ENCODE results near the gene KRTAP1-4. TPM values are rescaled to one million over a fixed set of nuclear protein-coding genes. Genes with fewer than 3 reads are reported as not detected.

The KRTAP1-4 gene
- polyA plus RNA-seq, 3 donors, result not detected

DNA sequence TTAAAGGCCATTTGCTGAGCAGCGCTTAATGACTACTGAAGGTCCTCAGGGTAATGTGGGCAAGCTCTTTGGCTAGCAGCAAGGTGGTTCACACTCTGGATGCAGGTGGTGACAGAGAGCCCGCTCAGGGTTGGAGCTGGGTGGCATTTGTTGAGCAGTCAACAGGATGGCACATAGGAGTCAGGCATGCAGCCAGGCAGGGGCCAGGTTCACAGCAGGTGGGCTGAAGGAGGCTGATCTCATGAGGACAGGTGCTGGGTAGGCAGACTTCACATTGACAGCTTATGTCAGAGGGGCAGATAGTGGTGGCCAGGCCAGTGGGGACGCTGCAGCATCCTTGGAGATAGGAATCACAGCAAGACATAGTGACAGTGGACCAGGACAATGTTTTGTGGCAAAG is 25.6 kb downstream of the KRTAP1-4 start:
- H3K27ac Mint-ChIP-seq, result no peak overlapping the region
- TF ChIP-seq, protein P1, sequence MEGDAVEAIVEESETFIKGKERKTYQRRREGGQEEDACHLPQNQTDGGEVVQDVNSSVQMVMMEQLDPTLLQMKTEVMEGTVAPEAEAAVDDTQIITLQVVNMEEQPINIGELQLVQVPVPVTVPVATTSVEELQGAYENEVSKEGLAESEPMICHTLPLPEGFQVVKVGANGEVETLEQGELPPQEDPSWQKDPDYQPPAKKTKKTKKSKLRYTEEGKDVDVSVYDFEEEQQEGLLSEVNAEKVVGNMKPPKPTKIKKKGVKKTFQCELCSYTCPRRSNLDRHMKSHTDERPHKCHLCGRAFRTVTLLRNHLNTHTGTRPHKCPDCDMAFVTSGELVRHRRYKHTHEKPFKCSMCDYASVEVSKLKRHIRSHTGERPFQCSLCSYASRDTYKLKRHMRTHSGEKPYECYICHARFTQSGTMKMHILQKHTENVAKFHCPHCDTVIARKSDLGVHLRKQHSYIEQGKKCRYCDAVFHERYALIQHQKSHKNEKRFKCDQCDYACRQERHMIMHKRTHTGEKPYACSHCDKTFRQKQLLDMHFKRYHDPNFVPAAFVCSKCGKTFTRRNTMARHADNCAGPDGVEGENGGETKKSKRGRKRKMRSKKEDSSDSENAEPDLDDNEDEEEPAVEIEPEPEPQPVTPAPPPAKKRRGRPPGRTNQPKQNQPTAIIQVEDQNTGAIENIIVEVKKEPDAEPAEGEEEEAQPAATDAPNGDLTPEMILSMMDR (IDR thresholded peaks at IDR 0.05), result no peak
- H3K4me1 Mint-ChIP-seq, result no peaks in the 10 kb centered on the region
- H3K27me3 ChIP-seq (ENCODE audit: control insufficient read depth in 2 of 2, insufficient read depth in 2 of 2, low read length in 2 of 2), result no peaks in the 10 kb centered on the region
- 100% methylated on average over 2 of the region's 3 CpGs for WGBS (ENCODE audit: insufficient coverage)
- no peak overlapping the region for H3K4me3 Mint-ChIP-seq
- no peaks in the 10 kb centered on the region for H3K36me3 ChIP-seq (replicated peaks in 1 of 2; ENCODE audit: control insufficient read depth in 1 of 2, insufficient read depth in 2 of 2, low read length in 2 of 2)
- no peaks in the 10 kb centered on the region for H3K9me3 ChIP-seq (replicated peaks in 1 of 2; ENCODE audit: control insufficient read depth in 1 of 2, insufficient read depth in 1 of 2, low read length in 2 of 2)
- H3K4me3 ChIP-seq (replicated peaks in 1 of 3; ENCODE audit: low read depth in 2 of 3, low read length in 3 of 3), result no peak overlapping the region
- H3K27me3 Mint-ChIP-seq (ENCODE audit: low read depth in 3 of 3), result peaks cover 6 to 16% (median 8%) of the 10 kb centered on the region in 3 donors
- H3K9ac ChIP-seq (ENCODE audit: insufficient read depth, low read length, poor library complexity, severe bottlenecking), result no peak overlapping the region
- H3K4me1 ChIP-seq (ENCODE audit: control insufficient read depth in 1 of 2, insufficient read depth in 2 of 2, low read length in 2 of 2), result no peaks in the 10 kb centered on the region
- no peak overlapping the region for H3K4me2 ChIP-seq (replicated peaks; ENCODE audit: extremely low read depth, low read length, poor library complexity, severe bottlenecking)
- no peaks in the 10 kb centered on the region for H3K79me2 ChIP-seq (ENCODE audit: insufficient read depth, low read length)
- no peaks in the 10 kb centered on the region for H3K36me3 Mint-ChIP-seq
- H4K20me1 ChIP-seq (ENCODE audit: insufficient read depth, low read length), result no peaks in the 10 kb centered on the region
- intact Hi-C loops (cut with micrococcal nuclease), result no loop called here
- H2AFZ ChIP-seq (ENCODE audit: insufficient read depth, low read depth, low read length, poor library complexity, severe bottlenecking), result no peak overlapping the region
- H3K27ac ChIP-seq (ENCODE audit: low read depth in 1 of 2, low read length in 2 of 2), result no peak overlapping the region
- no peak for DNase-seq
- H3K9me3 Mint-ChIP-seq, result peaks cover 0 to 4% (median 0%) of the 10 kb centered on the region in 7 donors

DNA sequence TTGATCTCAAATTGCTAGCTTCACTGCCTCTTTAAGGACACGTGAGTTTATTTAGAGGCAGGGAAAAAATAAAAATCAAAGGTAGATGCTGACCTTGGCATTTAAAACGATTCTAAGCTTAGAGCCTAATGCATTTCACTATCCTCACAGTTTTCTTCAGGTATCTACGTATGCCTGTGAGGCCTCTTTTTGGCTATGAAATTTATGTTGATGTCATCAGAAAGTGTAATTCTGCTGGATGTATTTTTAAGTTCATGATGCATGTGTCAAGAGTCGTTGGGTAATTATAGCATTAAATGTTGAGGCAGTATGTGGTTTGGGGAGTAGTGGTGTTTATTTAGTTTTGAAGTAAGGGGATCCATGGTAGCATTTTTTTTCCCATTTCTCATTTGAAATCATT is 26.1 kb downstream of the KRTAP1-4 start:
- Histone ChIP-seq H3K79me2 (ENCODE audit: insufficient read depth, low read length) (no peaks in the 10 kb centered on the region), H3K36me3 (replicated peaks in 1 of 2; ENCODE audit: control insufficient read depth in 1 of 2, insufficient read depth in 2 of 2, low read length in 2 of 2) (no peaks in the 10 kb centered on the region), H3K9ac (ENCODE audit: insufficient read depth, low read length, poor library complexity, severe bottlenecking) (no peak overlapping the region), H3K4me1 (ENCODE audit: control insufficient read depth in 1 of 2, insufficient read depth in 2 of 2, low read length in 2 of 2) (no peaks in the 10 kb centered on the region), H4K20me1 (ENCODE audit: insufficient read depth, low read length) (no peaks in the 10 kb centered on the region), H3K4me2 (replicated peaks; ENCODE audit: extremely low read depth, low read length, poor library complexity, severe bottlenecking) (no peak overlapping the region), H3K9me3 (replicated peaks in 1 of 2; ENCODE audit: control insufficient read depth in 1 of 2, insufficient read depth in 1 of 2, low read length in 2 of 2) (no peaks in the 10 kb centered on the region), H3K4me3 (replicated peaks in 1 of 3; ENCODE audit: low read depth in 2 of 3, low read length in 3 of 3) (no peak overlapping the region), H3K27me3 (ENCODE audit: control insufficient read depth in 2 of 2, insufficient read depth in 2 of 2, low read length in 2 of 2) (no peaks in the 10 kb centered on the region), H3K27ac (ENCODE audit: low read depth in 1 of 2, low read length in 2 of 2) (no peak overlapping the region), H2AFZ (ENCODE audit: insufficient read depth, low read depth, low read length, poor library complexity, severe bottlenecking) (no peak overlapping the region)
- intact Hi-C loops (cut with micrococcal nuclease), result no loop called here
- TF ChIP-seq, protein P1 (IDR thresholded peaks at IDR 0.05), result no peak
- H3K9me3 Mint-ChIP-seq, result peaks cover 0 to 4% (median 0%) of the 10 kb centered on the region in 7 donors
- H3K36me3 Mint-ChIP-seq, result no peaks in the 10 kb centered on the region
- DNase-seq, result no peak
- no peaks in the 10 kb centered on the region for H3K4me1 Mint-ChIP-seq
- no peak overlapping the region for H3K4me3 Mint-ChIP-seq
- 20% methylated on average over 1 of the region's 4 CpGs for WGBS (ENCODE audit: insufficient coverage)
- H3K27ac Mint-ChIP-seq, result no peak overlapping the region
- peaks cover 8 to 16% (median 9%) of the 10 kb centered on the region in 3 donors for H3K27me3 Mint-ChIP-seq (ENCODE audit: low read depth in 3 of 3)
